WTC11 (cell line): ENCODE data around the gene CENPM. TPM values are rescaled to one million over a fixed set of nuclear protein-coding genes. Genes with fewer than 3 reads are reported as not detected.

Experiments used
- ATAC-seq: fragments of 200-7000 bp; cut with Tn5 transposase; 2 replicates; pipeline ENCODE4 v1.10.0; 2021; ENCODE audit warnings: mild to moderate bottlenecking, moderate library complexity
- CTCF ChIA-PET: fragments of 300-600 bp; sonication (Branson Sonifier 250); formaldehyde crosslinking; loops from one replicate; lab custom pipeline; 2021; ENCODE audit warnings: antibody characterized with exemption; lab: Charles Lee
- POLR2A ChIA-PET: fragments of 350-600 bp; sonication (Branson Sonifier 250); formaldehyde crosslinking; loops from one replicate; lab custom pipeline; 2021; ENCODE audit warnings: antibody characterized with exemption; lab: Charles Lee
- DNase-seq: peaks from one replicate; pipeline ENCODE4 v3.0.0; 2021; ENCODE audit warnings: low spot score
- H3K27ac Mint-ChIP-seq: 2 replicates; pipeline ENCODE4 v1.8.0; 2021; ENCODE audit warnings: mixed read lengths
- H3K27me3 Mint-ChIP-seq: 2 replicates; pipeline ENCODE4 v1.8.0; 2021; ENCODE audit warnings: low read depth, mild to moderate bottlenecking, moderate library complexity, mixed read lengths
- H3K36me3 Mint-ChIP-seq: 2 replicates; pipeline ENCODE4 v1.8.0; 2021; ENCODE audit warnings: mixed read lengths
- H3K4me1 Mint-ChIP-seq: 2 replicates; pipeline ENCODE4 v1.8.0; 2022; ENCODE audit warnings: mixed read lengths
- H3K4me3 Mint-ChIP-seq: 2 replicates; pipeline ENCODE4 v1.8.0; 2021; ENCODE audit warnings: mild to moderate bottlenecking, moderate library complexity, mixed read lengths
- H3K9me3 Mint-ChIP-seq: 2 replicates; pipeline ENCODE4 v1.8.0; 2021; ENCODE audit warnings: mixed read lengths
- GRHL2 ChIP-seq: fragments of 250-450 bp; sonication (Bioruptor Pico); IDR thresholded peaks from 2 replicates; pipeline ENCODE4 v1.8.0; 2022; ENCODE audit warnings: mild to moderate bottlenecking, moderate library complexity; ENCODE audit not compliant: insufficient replicate concordance, severe bottlenecking
- GTF2I ChIP-seq: fragments of 250-450 bp; sonication (Bioruptor Pico); conservative IDR thresholded peaks from 2 replicates; pipeline ENCODE4 v1.4.0; 2021; ENCODE audit warnings: mild to moderate bottlenecking
- HMGA2 ChIP-seq: fragments of 250-450 bp; sonication (Bioruptor Pico); IDR thresholded peaks from 2 replicates; pipeline ENCODE4 v1.4.0; 2021; ENCODE audit warnings: mild to moderate bottlenecking, moderate library complexity
- NR1H2 ChIP-seq: sonication (generic); formaldehyde crosslinking; IDR thresholded peaks from 2 replicates; pipeline ENCODE4 v1.9.0; 2021; ENCODE audit warnings: mild to moderate bottlenecking, moderate library complexity, missing genetic modification reagents
- SMAD4 ChIP-seq: sonication (generic); formaldehyde crosslinking; IDR thresholded peaks from 2 replicates; pipeline ENCODE4 v1.8.0; 2022; ENCODE audit warnings: mild to moderate bottlenecking, missing genetic modification reagents
- TEAD1 ChIP-seq: sonication (generic); formaldehyde crosslinking; IDR thresholded peaks from 2 replicates; pipeline ENCODE4 v1.8.0; 2022; ENCODE audit warnings: mild to moderate bottlenecking, missing genetic modification reagents
- TEAD4 ChIP-seq: sonication (generic); formaldehyde crosslinking; IDR thresholded peaks from 2 replicates; pipeline ENCODE4 v1.8.0; 2022; ENCODE audit warnings: mild to moderate bottlenecking, missing genetic modification reagents
- ZBTB21 ChIP-seq: sonication (generic); formaldehyde crosslinking; IDR thresholded peaks from 2 replicates; pipeline ENCODE4 v1.8.1; 2023; ENCODE audit warnings: mild to moderate bottlenecking, missing genetic modification reagents, borderline replicate concordance
- ZNF121 ChIP-seq: sonication (generic); formaldehyde crosslinking; IDR thresholded peaks from 2 replicates; pipeline ENCODE4 v1.8.0; 2023; ENCODE audit warnings: missing genetic modification reagents
- ZNF138 ChIP-seq: sonication (generic); formaldehyde crosslinking; conservative IDR thresholded peaks from 2 replicates; pipeline ENCODE4 v1.8.1; 2022; ENCODE audit warnings: mild to moderate bottlenecking, moderate library complexity, missing genetic modification reagents
- ZNF396 ChIP-seq: fragments of 250-450 bp; sonication (Bioruptor Pico); IDR thresholded peaks from 2 replicates; pipeline ENCODE4 v1.8.0; 2021; ENCODE audit warnings: mild to moderate bottlenecking, moderate library complexity, borderline replicate concordance
- total RNA-seq: library from RNA; stranded (reverse); gene quantifications from 3 replicates; pipeline ENCODE4 v1.2.3, GENCODE V29; 2021
- TF ChIP-seq, protein P1 (sequence below): sonication (generic); formaldehyde crosslinking; IDR thresholded peaks from 2 replicates; pipeline ENCODE4 v1.8.0; 2022; ENCODE audit warnings: mild to moderate bottlenecking, missing genetic modification reagents
- TF ChIP-seq, protein P2 (sequence below): sonication (generic); formaldehyde crosslinking; IDR thresholded peaks from 2 replicates; pipeline ENCODE4 v1.8.1; 2022; ENCODE audit warnings: low read depth, mild to moderate bottlenecking, moderate library complexity, missing genetic modification reagents, borderline replicate concordance
- TF ChIP-seq, protein P3 (sequence below): fragments of 250-450 bp; sonication (Bioruptor Pico); IDR thresholded peaks from 2 replicates; pipeline ENCODE4 v1.9.0; 2021; ENCODE audit warnings: moderate library complexity, mild to moderate bottlenecking, inconsistent platforms, borderline replicate concordance
- TF ChIP-seq, protein P4 (sequence below): sonication (generic); formaldehyde crosslinking; IDR thresholded peaks from 2 replicates; pipeline ENCODE4 v1.8.0; 2022; ENCODE audit warnings: mild to moderate bottlenecking, missing genetic modification reagents
- TF ChIP-seq, protein P5 (sequence below): sonication (generic); formaldehyde crosslinking; IDR thresholded peaks from 2 replicates; pipeline ENCODE4 v1.8.0; 2022; ENCODE audit warnings: missing genetic modification reagents
- TF ChIP-seq, protein P6 (sequence below): sonication (generic); formaldehyde crosslinking; IDR thresholded peaks from 2 replicates; pipeline ENCODE4 v1.8.1; 2022; ENCODE audit warnings: mild to moderate bottlenecking, missing genetic modification reagents, moderate library complexity, borderline replicate concordance
- TF ChIP-seq, protein P7 (sequence below): fragments of 250-450 bp; sonication (Bioruptor Pico); IDR thresholded peaks from 2 replicates; pipeline ENCODE4 v1.9.0; 2021; ENCODE audit warnings: mild to moderate bottlenecking
- TF ChIP-seq, protein P8 (sequence below): sonication (generic); formaldehyde crosslinking; IDR thresholded peaks from 2 replicates; pipeline ENCODE4 v1.8.0; 2022; ENCODE audit warnings: mild to moderate bottlenecking, missing genetic modification reagents

CENPM gene
- total RNA-seq, 1 experiment from 2014 or later: 40.3 TPM

DNA sequence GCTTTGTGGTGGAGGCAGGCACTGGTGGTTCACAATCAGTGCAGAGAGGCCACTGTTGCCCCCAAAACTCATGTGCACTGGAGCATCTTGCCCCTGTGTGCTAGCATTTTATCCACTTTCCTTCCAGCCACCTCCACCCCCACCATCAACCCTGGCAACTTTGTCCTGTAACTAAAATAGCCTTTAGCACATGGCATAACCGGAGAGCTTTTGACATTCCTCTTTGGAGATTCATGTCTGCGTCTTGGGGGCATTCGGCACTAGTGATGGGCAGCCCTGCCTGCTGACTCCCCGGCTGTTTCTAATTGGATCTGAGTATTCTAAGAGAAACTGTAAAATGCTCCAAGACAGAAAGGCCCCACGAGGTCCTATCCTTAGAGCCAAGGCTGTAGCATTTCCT is 47.8 kb downstream of the CENPM start:
- H3K36me3 Mint-ChIP-seq: peaks cover 61% of the 10 kb centered on the region
- POLR2A ChIA-PET: interaction anchor here (0.5 kb wide), 1 partner anchor 27 kb away, joined by 3 read pairs; no protein-coding TSS in a partner anchor
- no peak overlapping the region for H3K27ac Mint-ChIP-seq
- DNase-seq: no peak
- H3K4me1 Mint-ChIP-seq: no peaks in the 10 kb centered on the region
- no peak for ATAC-seq
- CTCF ChIA-PET: no interaction called here
- H3K27me3 Mint-ChIP-seq: no peaks in the 10 kb centered on the region
- TF ChIP-seq TEAD4 (CRISPR knock-in tag) (no peak), ZNF121 (CRISPR knock-in tag) (no peak), NR1H2 (CRISPR knock-in tag) (no peak), GTF2I (no peak), ZNF396 (CRISPR knock-in tag) (no peak), HMGA2 (no peak), ZBTB21 (CRISPR knock-in tag) (no peak), TEAD1 (no peak)
- TF ChIP-seq, protein P1, sequence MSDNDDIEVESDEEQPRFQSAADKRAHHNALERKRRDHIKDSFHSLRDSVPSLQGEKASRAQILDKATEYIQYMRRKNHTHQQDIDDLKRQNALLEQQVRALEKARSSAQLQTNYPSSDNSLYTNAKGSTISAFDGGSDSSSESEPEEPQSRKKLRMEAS (CRISPR knock-in tag): no peak
- TF ChIP-seq, protein P2, sequence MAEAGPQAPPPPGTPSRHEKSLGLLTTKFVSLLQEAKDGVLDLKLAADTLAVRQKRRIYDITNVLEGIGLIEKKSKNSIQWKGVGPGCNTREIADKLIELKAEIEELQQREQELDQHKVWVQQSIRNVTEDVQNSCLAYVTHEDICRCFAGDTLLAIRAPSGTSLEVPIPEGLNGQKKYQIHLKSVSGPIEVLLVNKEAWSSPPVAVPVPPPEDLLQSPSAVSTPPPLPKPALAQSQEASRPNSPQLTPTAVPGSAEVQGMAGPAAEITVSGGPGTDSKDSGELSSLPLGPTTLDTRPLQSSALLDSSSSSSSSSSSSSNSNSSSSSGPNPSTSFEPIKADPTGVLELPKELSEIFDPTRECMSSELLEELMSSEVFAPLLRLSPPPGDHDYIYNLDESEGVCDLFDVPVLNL (CRISPR knock-in tag): no peak
- TF ChIP-seq, protein P3, sequence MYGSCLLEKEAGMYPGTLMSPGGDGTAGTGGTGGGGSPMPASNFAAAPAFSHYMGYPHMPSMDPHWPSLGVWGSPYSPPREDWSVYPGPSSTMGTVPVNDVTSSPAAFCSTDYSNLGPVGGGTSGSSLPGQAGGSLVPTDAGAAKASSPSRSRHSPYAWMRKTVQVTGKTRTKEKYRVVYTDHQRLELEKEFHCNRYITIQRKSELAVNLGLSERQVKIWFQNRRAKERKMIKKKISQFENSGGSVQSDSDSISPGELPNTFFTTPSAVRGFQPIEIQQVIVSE (CRISPR knock-in tag): no peak
- TF ChIP-seq, protein P4, sequence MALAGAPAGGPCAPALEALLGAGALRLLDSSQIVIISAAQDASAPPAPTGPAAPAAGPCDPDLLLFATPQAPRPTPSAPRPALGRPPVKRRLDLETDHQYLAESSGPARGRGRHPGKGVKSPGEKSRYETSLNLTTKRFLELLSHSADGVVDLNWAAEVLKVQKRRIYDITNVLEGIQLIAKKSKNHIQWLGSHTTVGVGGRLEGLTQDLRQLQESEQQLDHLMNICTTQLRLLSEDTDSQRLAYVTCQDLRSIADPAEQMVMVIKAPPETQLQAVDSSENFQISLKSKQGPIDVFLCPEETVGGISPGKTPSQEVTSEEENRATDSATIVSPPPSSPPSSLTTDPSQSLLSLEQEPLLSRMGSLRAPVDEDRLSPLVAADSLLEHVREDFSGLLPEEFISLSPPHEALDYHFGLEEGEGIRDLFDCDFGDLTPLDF: no peak
- TF ChIP-seq, protein P5, sequence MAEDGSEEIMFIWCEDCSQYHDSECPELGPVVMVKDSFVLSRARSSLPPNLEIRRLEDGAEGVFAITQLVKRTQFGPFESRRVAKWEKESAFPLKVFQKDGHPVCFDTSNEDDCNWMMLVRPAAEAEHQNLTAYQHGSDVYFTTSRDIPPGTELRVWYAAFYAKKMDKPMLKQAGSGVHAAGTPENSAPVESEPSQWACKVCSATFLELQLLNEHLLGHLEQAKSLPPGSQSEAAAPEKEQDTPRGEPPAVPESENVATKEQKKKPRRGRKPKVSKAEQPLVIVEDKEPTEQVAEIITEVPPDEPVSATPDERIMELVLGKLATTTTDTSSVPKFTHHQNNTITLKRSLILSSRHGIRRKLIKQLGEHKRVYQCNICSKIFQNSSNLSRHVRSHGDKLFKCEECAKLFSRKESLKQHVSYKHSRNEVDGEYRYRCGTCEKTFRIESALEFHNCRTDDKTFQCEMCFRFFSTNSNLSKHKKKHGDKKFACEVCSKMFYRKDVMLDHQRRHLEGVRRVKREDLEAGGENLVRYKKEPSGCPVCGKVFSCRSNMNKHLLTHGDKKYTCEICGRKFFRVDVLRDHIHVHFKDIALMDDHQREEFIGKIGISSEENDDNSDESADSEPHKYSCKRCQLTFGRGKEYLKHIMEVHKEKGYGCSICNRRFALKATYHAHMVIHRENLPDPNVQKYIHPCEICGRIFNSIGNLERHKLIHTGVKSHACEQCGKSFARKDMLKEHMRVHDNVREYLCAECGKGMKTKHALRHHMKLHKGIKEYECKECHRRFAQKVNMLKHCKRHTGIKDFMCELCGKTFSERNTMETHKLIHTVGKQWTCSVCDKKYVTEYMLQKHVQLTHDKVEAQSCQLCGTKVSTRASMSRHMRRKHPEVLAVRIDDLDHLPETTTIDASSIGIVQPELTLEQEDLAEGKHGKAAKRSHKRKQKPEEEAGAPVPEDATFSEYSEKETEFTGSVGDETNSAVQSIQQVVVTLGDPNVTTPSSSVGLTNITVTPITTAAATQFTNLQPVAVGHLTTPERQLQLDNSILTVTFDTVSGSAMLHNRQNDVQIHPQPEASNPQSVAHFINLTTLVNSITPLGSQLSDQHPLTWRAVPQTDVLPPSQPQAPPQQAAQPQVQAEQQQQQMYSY: no peak
- TF ChIP-seq, protein P6, sequence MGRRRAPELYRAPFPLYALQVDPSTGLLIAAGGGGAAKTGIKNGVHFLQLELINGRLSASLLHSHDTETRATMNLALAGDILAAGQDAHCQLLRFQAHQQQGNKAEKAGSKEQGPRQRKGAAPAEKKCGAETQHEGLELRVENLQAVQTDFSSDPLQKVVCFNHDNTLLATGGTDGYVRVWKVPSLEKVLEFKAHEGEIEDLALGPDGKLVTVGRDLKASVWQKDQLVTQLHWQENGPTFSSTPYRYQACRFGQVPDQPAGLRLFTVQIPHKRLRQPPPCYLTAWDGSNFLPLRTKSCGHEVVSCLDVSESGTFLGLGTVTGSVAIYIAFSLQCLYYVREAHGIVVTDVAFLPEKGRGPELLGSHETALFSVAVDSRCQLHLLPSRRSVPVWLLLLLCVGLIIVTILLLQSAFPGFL (CRISPR knock-in tag): no peak
- no peaks in the 10 kb centered on the region for H3K9me3 Mint-ChIP-seq
- H3K4me3 Mint-ChIP-seq: no peak overlapping the region

DNA sequence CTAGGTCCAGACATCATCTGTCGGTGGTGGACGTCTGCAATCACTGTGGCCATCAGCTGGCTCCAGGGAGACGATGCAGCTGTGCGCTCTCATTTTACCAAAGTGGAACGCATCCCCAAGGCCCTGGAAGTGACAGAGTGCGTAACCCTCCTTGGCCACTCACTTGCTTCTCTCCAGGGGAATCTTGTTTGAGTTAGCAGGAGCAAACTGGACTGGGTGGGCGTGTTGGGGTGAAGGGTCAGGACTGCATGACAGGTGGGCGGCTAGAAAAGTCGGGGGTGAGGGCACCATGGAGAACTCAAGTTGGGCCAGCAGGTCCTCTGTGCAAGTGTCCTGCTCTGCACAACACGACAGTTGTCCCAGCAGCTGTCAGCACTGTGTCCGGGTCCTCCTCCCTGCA is 48.3 kb downstream of the CENPM start:
- Mint-ChIP-seq H3K4me1 (no peaks in the 10 kb centered on the region), H3K36me3 (peaks cover 61% of the 10 kb centered on the region), H3K9me3 (no peaks in the 10 kb centered on the region), H3K4me3 (no peak overlapping the region), H3K27me3 (no peaks in the 10 kb centered on the region), H3K27ac (no peak overlapping the region)
- no peak for DNase-seq
- CTCF ChIA-PET: no interaction called here
- POLR2A ChIA-PET: interaction anchor here (0.5 kb wide), 1 partner anchor 27 kb away, joined by 3 read pairs; no protein-coding TSS in a partner anchor
- no peak for ATAC-seq
- TF ChIP-seq SMAD4 (no peak), ZNF138 (CRISPR knock-in tag) (no peak), GRHL2 (CRISPR knock-in tag) (no peak)
- TF ChIP-seq, protein P2 (CRISPR knock-in tag): no peak
- TF ChIP-seq, protein P7, sequence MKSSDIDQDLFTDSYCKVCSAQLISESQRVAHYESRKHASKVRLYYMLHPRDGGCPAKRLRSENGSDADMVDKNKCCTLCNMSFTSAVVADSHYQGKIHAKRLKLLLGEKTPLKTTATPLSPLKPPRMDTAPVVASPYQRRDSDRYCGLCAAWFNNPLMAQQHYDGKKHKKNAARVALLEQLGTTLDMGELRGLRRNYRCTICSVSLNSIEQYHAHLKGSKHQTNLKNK (CRISPR knock-in tag): no peak
- TF ChIP-seq, protein P8, sequence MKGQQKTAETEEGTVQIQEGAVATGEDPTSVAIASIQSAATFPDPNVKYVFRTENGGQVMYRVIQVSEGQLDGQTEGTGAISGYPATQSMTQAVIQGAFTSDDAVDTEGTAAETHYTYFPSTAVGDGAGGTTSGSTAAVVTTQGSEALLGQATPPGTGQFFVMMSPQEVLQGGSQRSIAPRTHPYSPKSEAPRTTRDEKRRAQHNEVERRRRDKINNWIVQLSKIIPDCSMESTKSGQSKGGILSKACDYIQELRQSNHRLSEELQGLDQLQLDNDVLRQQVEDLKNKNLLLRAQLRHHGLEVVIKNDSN (CRISPR knock-in tag): no peak
